GM18951 (cell line): Measurements from ENCODE around the gene KLHL10.

Experiments used
- POLR2A ChIP-seq: IDR thresholded peaks from 4 replicates; pipeline ENCODE4 v1.6.1; 2011; ENCODE audit warnings: mild to moderate bottlenecking; ENCODE audit not compliant: insufficient read length, insufficient read depth; ENCODE audit errors: extremely low read depth
- in situ Hi-C: fragments of 300-500 bp; cut with MboI; formaldehyde crosslinking; loops from one replicate; pipeline ENCODE4 v1.12.0; 2022; ENCODE audit warnings: low sequenced_read_pairs, mixed read lengths, inconsistent platforms; ENCODE audit not compliant: unreplicated experiment

Gene KLHL10

DNA sequence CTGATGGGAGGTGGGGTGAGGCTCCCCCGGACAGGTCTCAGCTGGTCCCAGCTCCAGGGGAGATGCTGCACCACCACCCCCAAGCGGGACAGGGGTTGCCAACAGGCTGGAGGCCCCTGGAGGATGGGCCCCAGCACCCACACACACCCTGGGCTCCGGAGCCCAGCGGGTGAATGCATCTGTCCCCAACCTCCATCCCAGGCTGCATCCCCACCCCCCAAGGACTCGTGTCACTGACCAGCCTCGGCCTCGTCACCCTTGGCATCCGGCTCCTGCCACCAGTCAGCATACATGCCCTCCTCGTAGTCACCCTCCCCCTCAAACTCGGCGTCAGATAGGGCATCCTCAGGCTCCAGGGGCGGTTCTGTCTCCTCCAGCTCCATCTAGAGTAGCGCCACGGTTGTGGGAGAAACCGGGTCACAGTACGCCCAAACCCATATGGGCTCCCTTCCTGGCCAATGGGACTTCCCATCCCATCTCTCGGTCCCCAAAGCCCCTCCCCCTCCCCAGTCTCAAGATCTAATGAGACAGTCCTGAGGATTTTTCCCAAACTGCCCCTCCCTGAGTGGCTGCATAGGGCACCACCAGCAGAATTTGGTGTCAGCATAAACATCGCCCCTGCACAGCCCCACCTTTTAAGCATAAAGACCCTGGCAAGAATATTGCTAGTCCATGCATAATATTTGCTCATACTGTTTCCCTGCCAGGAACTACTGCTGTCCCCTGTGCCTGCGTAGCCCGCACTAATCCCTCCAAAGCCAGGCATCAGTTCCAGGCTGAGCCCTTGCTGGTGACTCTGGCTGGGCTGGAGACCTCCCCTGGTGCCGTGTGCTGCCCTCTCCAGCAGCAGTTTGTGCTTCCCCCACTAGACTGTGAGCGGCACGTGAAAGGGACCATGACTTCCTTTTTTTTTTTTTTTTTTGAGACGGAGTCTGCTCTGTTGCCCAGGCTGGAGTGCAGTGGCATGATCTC, 34.3 kb upstream of the KLHL10 start:
- in situ Hi-C loops: no loop called here
- TF ChIP-seq POLR2A: no peak

DNA sequence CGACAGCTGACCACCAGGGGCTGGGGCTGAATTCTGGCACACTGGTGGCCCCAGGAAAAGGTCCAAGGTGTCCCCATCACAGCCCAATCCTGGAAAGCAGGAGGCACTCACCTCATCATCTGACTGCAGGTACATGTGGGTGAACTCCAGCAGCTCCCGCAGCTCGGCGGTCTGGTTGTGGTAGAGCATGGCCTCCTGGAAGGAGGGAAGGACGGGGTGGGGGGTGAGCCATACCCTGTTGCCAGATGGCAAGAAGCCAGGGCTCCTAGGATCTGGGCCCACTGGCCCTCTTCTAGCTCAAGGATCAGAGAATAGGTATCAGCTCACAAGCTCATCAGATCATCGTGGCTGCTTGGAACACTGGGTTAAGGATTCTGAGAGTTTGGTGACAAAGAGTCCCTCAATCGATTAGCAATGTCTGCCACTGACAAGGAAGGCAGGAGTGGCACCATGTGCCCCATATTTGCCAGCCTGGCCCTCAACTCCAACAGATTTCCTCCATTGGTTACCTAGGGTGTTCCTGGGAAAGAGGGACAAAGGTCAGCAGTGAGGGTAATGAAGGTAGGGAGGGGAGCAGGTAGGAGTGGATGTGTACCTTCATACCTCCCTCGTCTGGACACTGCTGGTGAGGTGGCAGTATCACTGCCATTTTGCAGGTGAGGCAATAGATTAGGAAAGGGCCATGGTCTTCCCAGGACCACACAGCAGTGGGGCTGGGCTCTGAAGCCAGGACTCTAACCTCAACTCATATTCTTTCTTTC, 30.8 kb upstream of the KLHL10 start:
- no peak for TF ChIP-seq POLR2A
- in situ Hi-C loops: loop anchor here (5.0 kb wide), 1 partner anchor 70 kb away; no protein-coding TSS in a partner anchor

DNA sequence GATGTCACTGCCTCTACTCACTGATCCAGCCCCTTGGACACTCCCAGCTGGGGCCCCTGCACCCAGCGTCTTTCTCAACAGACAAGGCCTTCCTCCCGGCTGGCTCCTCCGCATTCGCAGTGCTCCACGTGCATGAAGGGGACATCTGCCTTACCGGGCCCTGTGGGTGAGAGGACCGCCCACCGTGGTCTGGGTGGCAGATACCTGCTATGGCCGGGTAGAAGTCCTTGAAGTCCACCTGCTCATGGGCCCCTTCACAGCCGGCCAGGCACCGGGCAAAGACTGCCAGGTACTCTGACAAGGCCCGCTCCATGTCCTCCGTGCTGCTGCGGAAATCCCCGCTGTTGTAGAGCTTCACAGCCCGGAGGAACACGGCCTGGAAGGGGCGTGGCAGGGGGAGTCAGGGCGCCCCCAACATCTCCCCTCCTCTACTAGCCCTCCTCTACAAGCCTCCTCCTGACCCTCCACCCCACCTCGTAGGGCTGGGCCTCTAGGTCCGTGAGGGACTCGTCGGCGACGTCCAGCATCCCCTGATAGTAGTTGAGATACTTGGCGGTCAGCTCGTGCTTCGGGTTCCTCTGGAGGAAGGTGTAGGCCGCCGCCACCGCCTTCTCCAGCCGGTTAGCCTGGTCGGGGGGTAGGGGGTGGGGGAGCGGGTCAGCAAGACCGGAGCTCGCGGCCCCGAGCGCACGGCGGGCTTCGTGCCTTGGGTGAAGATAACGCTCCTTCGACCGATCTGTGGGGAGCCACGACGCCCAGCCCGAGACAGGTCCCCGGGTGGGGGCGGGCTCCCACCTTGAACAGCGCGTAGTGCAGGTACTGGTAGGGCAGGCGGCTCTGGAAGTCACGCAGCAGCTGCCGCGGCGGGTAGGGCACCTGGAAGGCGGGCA, 26.7 kb upstream of the KLHL10 start:
- in situ Hi-C loops: no loop called here
- TF ChIP-seq POLR2A: no peak

DNA sequence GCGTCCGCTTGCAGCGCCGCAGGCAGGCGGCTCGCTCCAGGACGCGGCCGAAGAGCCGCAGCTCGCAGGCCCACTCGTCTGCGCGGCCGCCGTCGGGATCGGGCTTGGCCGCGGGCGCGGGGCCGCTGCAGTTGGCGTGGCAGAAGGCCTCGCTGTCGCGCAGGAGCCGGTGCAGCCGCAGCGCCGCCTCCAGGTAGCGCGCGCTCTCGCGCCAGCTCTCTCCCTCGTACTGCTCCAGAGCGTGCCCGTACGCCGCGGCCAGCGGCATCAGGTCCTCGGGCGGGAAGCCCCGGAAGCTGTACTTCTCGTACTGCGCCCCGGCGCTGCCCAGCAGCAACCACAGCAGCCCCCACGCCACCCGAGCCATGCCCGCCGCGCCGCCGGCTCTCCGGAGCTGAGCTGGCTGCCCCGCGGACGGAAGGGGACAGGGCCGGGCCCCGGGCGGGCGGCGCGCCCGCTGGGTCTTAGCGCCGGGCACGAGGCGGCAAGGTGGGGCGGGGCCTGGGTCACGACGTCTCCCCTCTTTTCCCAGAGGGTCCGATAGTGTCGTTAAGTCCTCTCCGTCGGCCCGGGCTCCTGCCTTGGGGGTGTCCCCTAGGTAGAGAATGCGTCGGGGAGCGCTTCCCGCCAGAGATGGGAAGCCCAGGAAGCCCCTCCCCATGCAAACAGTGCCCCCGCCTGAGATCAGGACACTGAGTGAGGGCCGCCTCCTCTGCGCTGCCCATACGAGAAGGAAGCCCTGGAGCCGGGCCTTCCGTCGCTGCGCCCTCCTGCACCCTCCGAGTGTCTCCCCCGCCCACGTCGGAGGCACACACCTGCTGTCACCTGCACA, 25.9 kb upstream of the KLHL10 start, which contains the start of gene P3H4:
TSS of gene P3H4 (minus strand) at position 401 of the 832 bp plus-strand sequence. CDS start at position 367, 34 bp downstream.
- in situ Hi-C loops: no loop called here
- no peak for TF ChIP-seq POLR2A

DNA sequence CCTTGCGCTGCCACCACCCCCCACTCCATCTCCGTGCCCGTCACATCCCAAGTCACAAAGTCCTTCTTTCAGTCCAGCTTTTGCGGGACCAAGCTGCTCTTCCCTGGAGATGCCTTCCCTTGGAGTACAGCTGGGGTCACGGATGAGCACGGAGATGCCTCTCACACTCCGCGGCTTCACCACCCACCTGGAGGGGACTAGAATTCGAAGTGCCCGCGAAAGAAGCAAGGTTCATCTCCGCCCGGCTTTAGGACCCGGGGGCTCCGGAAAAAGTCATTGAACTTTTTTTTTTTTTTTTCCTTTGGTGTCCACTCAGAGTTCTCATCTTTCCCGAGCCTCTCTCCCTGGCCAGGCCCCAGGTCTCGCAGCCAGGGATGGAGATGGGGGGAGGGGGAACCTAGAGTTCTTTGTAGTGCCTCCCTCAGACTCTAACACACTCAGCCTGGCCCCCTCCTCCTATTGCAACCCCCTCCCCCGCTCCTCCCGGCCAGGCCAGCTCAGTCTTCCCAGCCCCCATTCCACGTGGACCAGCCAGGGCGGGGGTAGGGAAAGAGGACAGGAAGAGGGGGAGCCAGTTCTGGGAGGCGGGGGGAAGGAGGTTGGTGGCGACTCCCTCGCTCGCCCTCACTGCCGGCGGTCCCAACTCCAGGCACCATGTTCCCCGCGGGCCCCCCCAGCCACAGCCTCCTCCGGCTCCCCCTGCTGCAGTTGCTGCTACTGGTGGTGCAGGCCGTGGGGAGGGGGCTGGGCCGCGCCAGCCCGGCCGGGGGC, 25.1 kb upstream of the KLHL10 start, which contains the start of gene FKBP10:
TSS of gene FKBP10 (plus strand) at position 624 of the 771 bp plus-strand sequence. CDS start at position 655, 31 bp downstream.
- in situ Hi-C loops: no loop called here
- no peak for TF ChIP-seq POLR2A

DNA sequence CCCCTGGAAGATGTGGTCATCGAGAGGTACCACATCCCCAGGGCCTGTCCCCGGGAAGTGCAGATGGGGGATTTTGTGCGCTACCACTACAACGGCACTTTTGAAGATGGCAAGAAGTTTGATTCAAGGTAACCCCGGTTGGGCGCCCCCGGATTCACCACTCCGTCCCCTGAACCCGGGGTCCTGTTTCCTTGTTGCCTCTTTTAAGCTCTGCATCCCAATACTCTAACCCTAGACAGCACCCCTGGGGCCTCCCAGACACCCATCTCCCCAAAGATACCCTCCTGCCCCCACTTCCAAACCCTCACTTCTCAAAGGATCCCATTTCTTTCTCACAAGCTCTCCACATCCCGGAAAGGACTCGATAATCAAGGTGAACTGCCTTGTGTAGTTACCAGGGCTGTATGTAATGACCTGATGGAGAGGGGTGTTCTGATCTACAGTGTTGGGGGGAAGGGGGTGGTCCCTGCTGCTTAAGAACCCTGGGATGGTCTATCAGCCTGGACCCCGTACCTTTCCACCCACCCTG, 24.4 kb upstream of the KLHL10 start:
- in situ Hi-C loops: no loop called here
- TF ChIP-seq POLR2A: no peak

DNA sequence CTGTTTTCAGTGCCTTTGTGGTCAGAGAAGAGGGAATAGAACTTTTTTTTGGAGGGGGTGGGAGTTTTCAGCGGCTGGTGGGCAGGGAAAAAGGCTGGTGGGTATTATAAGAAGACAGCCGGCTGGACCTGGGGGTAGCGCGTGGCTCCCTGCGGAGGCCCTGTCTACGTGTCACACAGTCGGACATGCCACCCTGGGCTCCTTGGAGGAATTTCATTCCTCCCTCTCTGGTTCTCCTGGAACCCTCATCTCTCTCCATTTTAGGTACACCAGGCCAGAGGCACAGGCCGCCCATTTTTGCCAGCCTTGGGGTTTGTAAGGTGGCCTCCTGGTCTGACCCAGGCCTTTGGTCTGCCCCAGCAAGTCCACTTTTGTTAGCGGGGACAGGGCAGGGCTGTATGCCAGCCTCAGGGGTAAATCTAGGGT, 23.9 kb upstream of the KLHL10 start:
- in situ Hi-C loops: no loop called here
- TF ChIP-seq POLR2A: no peak

DNA sequence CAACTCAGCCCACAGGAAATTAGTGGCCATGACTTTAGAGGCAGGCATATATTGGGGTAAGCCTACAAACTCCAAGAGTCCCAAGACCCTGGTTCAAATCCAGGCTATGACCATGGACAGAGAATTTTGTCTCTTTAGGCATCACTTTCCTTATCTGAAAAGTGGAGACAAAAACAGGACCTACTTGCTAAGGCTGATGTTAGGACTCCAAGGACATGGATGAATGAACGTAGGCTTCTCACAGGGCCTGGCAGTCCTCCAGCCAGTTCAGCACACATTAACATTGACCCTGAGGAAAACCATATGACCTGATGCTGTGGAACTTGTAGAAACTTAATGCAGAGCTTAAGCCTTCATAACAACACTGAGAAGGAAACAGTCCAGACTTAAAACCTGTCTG, 23.4 kb upstream of the KLHL10 start:
- in situ Hi-C loops: no loop called here
- no peak for TF ChIP-seq POLR2A

DNA sequence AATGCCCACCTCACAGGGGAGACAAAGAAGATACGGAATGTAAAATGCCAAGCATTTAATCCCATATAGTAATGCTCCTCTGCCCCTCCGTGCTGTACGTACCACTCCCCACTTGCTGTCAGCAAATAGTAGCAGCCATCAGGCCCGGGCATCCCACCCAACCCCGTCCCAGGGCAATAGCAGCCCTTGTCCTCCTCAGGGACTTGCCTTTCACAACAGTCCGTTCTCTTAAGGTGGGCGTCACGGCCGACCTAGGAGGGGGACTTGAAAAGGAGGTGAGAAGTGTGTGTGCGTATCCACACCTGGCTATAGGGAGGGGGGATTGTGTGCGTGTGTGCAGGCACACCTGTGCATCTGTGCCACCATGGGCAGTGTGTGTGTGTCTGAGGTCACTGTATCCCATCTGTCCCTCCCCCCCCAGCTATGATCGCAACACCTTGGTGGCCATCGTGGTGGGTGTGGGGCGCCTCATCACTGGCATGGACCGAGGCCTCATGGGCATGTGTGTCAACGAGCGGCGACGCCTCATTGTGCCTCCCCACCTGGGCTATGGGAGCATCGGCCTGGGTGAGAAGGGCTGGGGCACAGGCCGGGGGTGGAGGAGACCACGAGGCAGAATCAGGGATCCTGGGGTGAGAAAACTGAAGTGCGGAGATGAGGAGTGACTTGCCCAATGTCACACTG, 20.8 kb upstream of the KLHL10 start:
- no peak for TF ChIP-seq POLR2A

DNA sequence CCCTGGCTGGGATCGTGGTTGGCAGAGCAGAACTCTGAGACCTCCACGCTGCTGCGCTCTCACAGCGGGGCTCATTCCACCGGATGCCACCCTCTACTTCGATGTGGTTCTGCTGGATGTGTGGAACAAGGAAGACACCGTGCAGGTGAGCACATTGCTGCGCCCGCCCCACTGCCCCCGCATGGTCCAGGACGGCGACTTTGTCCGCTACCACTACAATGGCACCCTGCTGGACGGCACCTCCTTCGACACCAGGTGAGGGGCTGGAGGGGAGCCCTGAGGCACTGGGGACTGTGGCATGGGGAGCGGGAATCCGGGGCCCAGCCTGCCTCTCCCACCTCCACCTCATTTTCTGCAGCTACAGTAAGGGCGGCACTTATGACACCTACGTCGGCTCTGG, 19.6 kb upstream of the KLHL10 start:
- no peak for TF ChIP-seq POLR2A
- in situ Hi-C loops: no loop called here

More for the DNA sequence above, 20.8 kb upstream of the KLHL10 start:
- in situ Hi-C loops: no loop called here
